Measurements from ENCODE around the gene AGTRAP. TPM values are rescaled to one million over a fixed set of nuclear protein-coding genes. Genes with fewer than 3 reads are reported as not detected.

AGTRAP gene
- total RNA-seq, 2 experiments from 2014 or later, result 20.3 to 21.7 TPM

GRCh38 chr1:11700601-11701467, 35.1 kb upstream of the AGTRAP start:
- no peak overlapping the region for H3K27ac Mint-ChIP-seq
- peaks cover 8% of the 10 kb centered on the region for H3K27me3 Mint-ChIP-seq (ENCODE audit: low read depth)
- H3K4me1 Mint-ChIP-seq (ENCODE audit: low read depth), result peaks cover 5% of the 10 kb centered on the region
- intact Hi-C loops (cut with micrococcal nuclease), result no loop called here
- H3K36me3 Mint-ChIP-seq (ENCODE audit: low read depth), result no peaks in the 10 kb centered on the region
- CTCF ChIA-PET, result interaction anchor here (1.2 kb wide), 1 partner anchor 50 kb away, joined by 3 read pairs; no protein-coding TSS in a partner anchor
- H3K4me3 Mint-ChIP-seq, result no peak overlapping the region
- DNase-seq, result no peak
- no peaks in the 10 kb centered on the region for H3K9me3 Mint-ChIP-seq

- Mint-ChIP-seq H3K36me3 (ENCODE audit: low read depth) (no peaks in the 10 kb centered on the region), H3K27ac (no peak overlapping the region), H3K9me3 (no peaks in the 10 kb centered on the region), H3K27me3 (ENCODE audit: low read depth) (peaks cover 8% of the 10 kb centered on the region), H3K4me1 (ENCODE audit: low read depth) (peaks cover 5% of the 10 kb centered on the region), H3K4me3 (no peak overlapping the region)
- intact Hi-C loops (cut with micrococcal nuclease), result no loop called here
- CTCF ChIA-PET, result no interaction called here
- no peak for DNase-seq
These were observed 34.4 kb upstream of the AGTRAP start for GRCh38 chr1:11701551-11701961.

GRCh38 chr1:11701981-11702803, 33.7 kb upstream of the AGTRAP start:
- Mint-ChIP-seq H3K27me3 (ENCODE audit: low read depth) (peaks cover 8% of the 10 kb centered on the region), H3K36me3 (ENCODE audit: low read depth) (no peaks in the 10 kb centered on the region), H3K4me3 (no peak overlapping the region), H3K9me3 (no peaks in the 10 kb centered on the region), H3K27ac (no peak overlapping the region), H3K4me1 (ENCODE audit: low read depth) (peaks cover 5% of the 10 kb centered on the region)
- no peak for DNase-seq
- CTCF ChIA-PET, result no interaction called here
- intact Hi-C loops (cut with micrococcal nuclease), result no loop called here

GRCh38 chr1:11703357-11704193, 32.4 kb upstream of the AGTRAP start:
- intact Hi-C loops (cut with micrococcal nuclease), result no loop called here
- Mint-ChIP-seq H3K27ac (no peak overlapping the region), H3K9me3 (no peaks in the 10 kb centered on the region), H3K4me1 (ENCODE audit: low read depth) (no peaks in the 10 kb centered on the region), H3K36me3 (ENCODE audit: low read depth) (no peaks in the 10 kb centered on the region), H3K4me3 (no peak overlapping the region), H3K27me3 (ENCODE audit: low read depth) (peaks cover 8% of the 10 kb centered on the region)
- CTCF ChIA-PET, result interaction anchor here (0.8 kb wide), 1 partner anchor 12 kb away, joined by 3 read pairs; no protein-coding TSS in a partner anchor
- no peak for DNase-seq

- no peak for DNase-seq
- no peak overlapping the region for H3K4me3 Mint-ChIP-seq
- peaks cover 8% of the 10 kb centered on the region for H3K27me3 Mint-ChIP-seq (ENCODE audit: low read depth)
- CTCF ChIA-PET, result interaction anchor here (0.6 to 0.8 kb wide), 2 partner anchors 12 to 62 kb away, joined by 3 to 4 read pairs; no protein-coding TSS in a partner anchor
- no peaks in the 10 kb centered on the region for H3K4me1 Mint-ChIP-seq (ENCODE audit: low read depth)
- no peak overlapping the region for H3K27ac Mint-ChIP-seq
- H3K36me3 Mint-ChIP-seq (ENCODE audit: low read depth), result no peaks in the 10 kb centered on the region
- intact Hi-C loops (cut with micrococcal nuclease), result no loop called here
- no peaks in the 10 kb centered on the region for H3K9me3 Mint-ChIP-seq
These were observed 31.8 kb upstream of the AGTRAP start for GRCh38 chr1:11704194-11704529.

- intact Hi-C loops (cut with micrococcal nuclease), result no loop called here
- CTCF ChIA-PET, result interaction anchor here (0.6 to 0.7 kb wide), 2 partner anchors 15 to 63 kb away, joined by 4 read pairs; no protein-coding TSS in a partner anchor
- Mint-ChIP-seq H3K9me3 (no peaks in the 10 kb centered on the region), H3K27me3 (ENCODE audit: low read depth) (peaks cover 8% of the 10 kb centered on the region), H3K36me3 (ENCODE audit: low read depth) (no peaks in the 10 kb centered on the region), H3K27ac (no peak overlapping the region), H3K4me3 (no peak overlapping the region), H3K4me1 (ENCODE audit: low read depth) (no peaks in the 10 kb centered on the region)
- no peak for DNase-seq
These were observed 31.1 kb upstream of the AGTRAP start for GRCh38 chr1:11704691-11705475.

GRCh38 chr1:11705596-11705995, 30.3 kb upstream of the AGTRAP start:
- H3K4me1 Mint-ChIP-seq (ENCODE audit: low read depth), result no peaks in the 10 kb centered on the region

GRCh38 chr1:11706292-11706691, 29.6 kb upstream of the AGTRAP start:
- CTCF ChIA-PET, result no interaction called here
- intact Hi-C loops (cut with micrococcal nuclease), result no loop called here
- H3K4me3 Mint-ChIP-seq, result no peak overlapping the region

More at GRCh38 chr1:11705596-11705995, 30.3 kb upstream of the AGTRAP start:
- peaks cover 8% of the 10 kb centered on the region for H3K27me3 Mint-ChIP-seq (ENCODE audit: low read depth)
- CTCF ChIA-PET, result interaction anchor here (0.7 kb wide), 1 partner anchor 14 kb away, joined by 4 read pairs; no protein-coding TSS in a partner anchor
- no peak overlapping the region for H3K27ac Mint-ChIP-seq
- no peaks in the 10 kb centered on the region for H3K9me3 Mint-ChIP-seq
- H3K36me3 Mint-ChIP-seq (ENCODE audit: low read depth), result no peaks in the 10 kb centered on the region
- no peak overlapping the region for H3K4me3 Mint-ChIP-seq
- DNase-seq, result no peak
- intact Hi-C loops (cut with micrococcal nuclease), result no loop called here

GRCh38 chr1:11707621-11708276, 28.2 kb upstream of the AGTRAP start:
- H3K9me3 Mint-ChIP-seq, result no peaks in the 10 kb centered on the region
- no peak for DNase-seq
- H3K27ac Mint-ChIP-seq, result no peak overlapping the region
- H3K4me1 Mint-ChIP-seq (ENCODE audit: low read depth), result no peaks in the 10 kb centered on the region
- H3K27me3 Mint-ChIP-seq (ENCODE audit: low read depth), result peaks cover 8% of the 10 kb centered on the region
- no peak overlapping the region for H3K4me3 Mint-ChIP-seq
- intact Hi-C loops (cut with micrococcal nuclease), result no loop called here
- CTCF ChIA-PET, result interaction anchor here (0.6 to 2.0 kb wide), 7 partner anchors 12 to 669 kb away, joined by 3 to 7 read pairs (median 3); no protein-coding TSS in a partner anchor
- H3K36me3 Mint-ChIP-seq (ENCODE audit: low read depth), result no peaks in the 10 kb centered on the region

More at GRCh38 chr1:11706292-11706691, 29.6 kb upstream of the AGTRAP start:
- Mint-ChIP-seq H3K36me3 (ENCODE audit: low read depth) (no peaks in the 10 kb centered on the region), H3K27ac (no peak overlapping the region), H3K4me1 (ENCODE audit: low read depth) (no peaks in the 10 kb centered on the region), H3K9me3 (no peaks in the 10 kb centered on the region), H3K27me3 (ENCODE audit: low read depth) (peaks cover 8% of the 10 kb centered on the region)
- no peak for DNase-seq

GRCh38 chr1:11708554-11709350, 27.2 kb upstream of the AGTRAP start:
- H3K4me1 Mint-ChIP-seq (ENCODE audit: low read depth), result no peaks in the 10 kb centered on the region
- H3K36me3 Mint-ChIP-seq (ENCODE audit: low read depth), result no peaks in the 10 kb centered on the region
- intact Hi-C loops (cut with micrococcal nuclease), result no loop called here
- CTCF ChIA-PET, result interaction anchor here (0.6 to 2.0 kb wide), 5 partner anchors 11 to 564 kb away, joined by 3 to 7 read pairs (median 4); partner anchors contain the start of gene FBXO6
- H3K27me3 Mint-ChIP-seq (ENCODE audit: low read depth), result peaks cover 4% of the 10 kb centered on the region
- no peak for DNase-seq
- no peak overlapping the region for H3K4me3 Mint-ChIP-seq
- no peaks in the 10 kb centered on the region for H3K9me3 Mint-ChIP-seq
- no peak overlapping the region for H3K27ac Mint-ChIP-seq

Data from activated naive CD4-positive, alpha-beta T cell treated with anti-CD3 and anti-CD28 coated beads for 36 hours (primary cell).